HG03097 (cell line): ENCODE measurements around the gene SET.
A peak's percentile ranks its signal among the peaks of the same experiment; 100 is the strongest.
"Not testable (repeated sequence)": the region's sequence is repeated elsewhere in the genome, so short reads cannot be mapped to it uniquely, and the experiment has no call there.

Source experiments
- ATAC-seq: cut with Tn5 transposase; IDR thresholded peaks from one replicate; pipeline ENCODE4 v1.9.1; 2021; ENCODE audit not compliant: unreplicated experiment, low FRiP score

SET gene

GRCh38 chr9:128685636-128686489 lies 3.2 kb upstream of the SET start:
- no peak for ATAC-seq

- ATAC-seq, result no peak
Measured at GRCh38 chr9:128687453-128687852, 1.6 kb upstream of the SET start.

- ATAC-seq, result peak; percentile 11
Measured at GRCh38 chr9:128689293-128689774, 312 bp downstream of the SET start.

- ATAC-seq, result no peak
Measured at GRCh38 chr9:128689820-128690683, 1.0 kb downstream of the SET start.

GRCh38 chr9:128690684-128691034 lies 1.6 kb downstream of the SET start:
- no peak for ATAC-seq

- not testable (repeated sequence) for ATAC-seq
Measured at GRCh38 chr9:128693738-128694137, 4.7 kb downstream of the SET start.

- no peak for ATAC-seq
Measured at GRCh38 chr9:128694344-128694743, 5.3 kb downstream of the SET start.

GRCh38 chr9:128696923-128697707 lies 8.1 kb downstream of the SET start:
- no peak for ATAC-seq

GRCh38 chr9:128699096-128699795 lies 10.2 kb downstream of the SET start:
- not testable (repeated sequence) for ATAC-seq

- ATAC-seq, result no peak
Measured at GRCh38 chr9:128701227-128701854, 12.3 kb downstream of the SET start.

GRCh38 chr9:128702445-128702948 lies 13.5 kb downstream of the SET start, which contains the start of gene PKN3:
Gene PKN3, plus strand, starts transcription at chr9:128702503. Its CDS starts 413 bp downstream, at chr9:128702916.
- ATAC-seq, result peak; percentile 57

GRCh38 chr9:128702949-128703615 lies 14.1 kb downstream of the SET start:
- ATAC-seq, result peak; percentile 2

GRCh38 chr9:128703616-128704355 lies 14.8 kb downstream of the SET start:
- ATAC-seq, result no peak

- no peak for ATAC-seq
Measured at GRCh38 chr9:128704356-128704670, 15.3 kb downstream of the SET start.

GRCh38 chr9:128705051-128705965 lies 16.3 kb downstream of the SET start:
- ATAC-seq, result no peak

- no peak for ATAC-seq
Measured at GRCh38 chr9:128706045-128706444, 17.0 kb downstream of the SET start.

- ATAC-seq, result no peak
Measured at GRCh38 chr9:128706671-128707381, 17.8 kb downstream of the SET start.
